ENCODE results near the gene DYSF.

DYSF gene

GRCh38 chr2:71502941-71503738 lies 49.8 kb downstream of the DYSF start:
- no peak for DNase-seq (ENCODE audit: low read depth in 2 of 2)

DNA sequence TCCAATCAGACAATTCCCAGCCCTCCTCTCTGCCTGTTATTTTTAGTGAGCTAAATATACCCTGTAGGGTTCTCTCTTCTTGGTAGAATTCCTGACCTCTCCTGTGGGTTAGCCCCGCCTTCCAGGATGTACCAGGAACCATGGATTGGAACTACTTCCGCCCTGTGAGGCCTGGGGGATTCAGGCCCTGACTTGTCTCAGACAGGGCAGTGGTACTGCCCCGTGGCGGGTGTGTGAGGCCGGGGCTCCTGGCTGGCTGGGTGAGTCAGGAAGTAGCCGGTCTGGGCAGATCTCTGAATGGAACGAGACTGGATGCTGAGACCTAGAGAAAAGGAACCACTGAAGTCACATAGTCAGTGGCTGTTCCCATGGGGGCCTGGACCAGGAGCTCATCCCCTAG lies 50.5 kb downstream of the DYSF start:
- DNase-seq (ENCODE audit: low read depth in 2 of 2) = no peak

DNA sequence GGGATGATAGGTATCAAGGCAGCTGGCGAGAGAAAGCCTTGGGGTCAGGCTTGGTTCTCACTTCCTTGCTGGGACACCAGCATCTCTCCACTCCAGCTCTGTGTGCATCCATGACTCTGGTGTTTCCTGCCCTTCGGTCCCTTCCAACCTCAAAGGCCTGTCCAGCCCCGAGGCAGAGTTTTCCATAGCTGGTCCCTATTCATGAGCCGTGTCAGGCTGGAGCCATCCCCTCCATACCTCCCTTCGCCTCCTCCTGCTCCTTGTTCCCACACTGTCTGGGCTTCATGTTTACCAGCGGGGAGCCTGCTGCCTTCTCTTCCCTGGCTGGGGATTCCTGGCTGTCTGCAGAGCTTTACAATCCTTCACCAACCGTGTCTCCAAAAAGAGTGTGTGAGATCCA lies 51.2 kb downstream of the DYSF start:
- no peak for DNase-seq (ENCODE audit: low read depth in 2 of 2)

- no peak for DNase-seq (ENCODE audit: low read depth in 2 of 2)
Observed at GRCh38 chr2:71505086-71505769, 51.9 kb downstream of the DYSF start.

- DNase-seq (ENCODE audit: low read depth in 2 of 2) = no peak
Observed at GRCh38 chr2:71505770-71506140, 52.4 kb downstream of the DYSF start.

DNA sequence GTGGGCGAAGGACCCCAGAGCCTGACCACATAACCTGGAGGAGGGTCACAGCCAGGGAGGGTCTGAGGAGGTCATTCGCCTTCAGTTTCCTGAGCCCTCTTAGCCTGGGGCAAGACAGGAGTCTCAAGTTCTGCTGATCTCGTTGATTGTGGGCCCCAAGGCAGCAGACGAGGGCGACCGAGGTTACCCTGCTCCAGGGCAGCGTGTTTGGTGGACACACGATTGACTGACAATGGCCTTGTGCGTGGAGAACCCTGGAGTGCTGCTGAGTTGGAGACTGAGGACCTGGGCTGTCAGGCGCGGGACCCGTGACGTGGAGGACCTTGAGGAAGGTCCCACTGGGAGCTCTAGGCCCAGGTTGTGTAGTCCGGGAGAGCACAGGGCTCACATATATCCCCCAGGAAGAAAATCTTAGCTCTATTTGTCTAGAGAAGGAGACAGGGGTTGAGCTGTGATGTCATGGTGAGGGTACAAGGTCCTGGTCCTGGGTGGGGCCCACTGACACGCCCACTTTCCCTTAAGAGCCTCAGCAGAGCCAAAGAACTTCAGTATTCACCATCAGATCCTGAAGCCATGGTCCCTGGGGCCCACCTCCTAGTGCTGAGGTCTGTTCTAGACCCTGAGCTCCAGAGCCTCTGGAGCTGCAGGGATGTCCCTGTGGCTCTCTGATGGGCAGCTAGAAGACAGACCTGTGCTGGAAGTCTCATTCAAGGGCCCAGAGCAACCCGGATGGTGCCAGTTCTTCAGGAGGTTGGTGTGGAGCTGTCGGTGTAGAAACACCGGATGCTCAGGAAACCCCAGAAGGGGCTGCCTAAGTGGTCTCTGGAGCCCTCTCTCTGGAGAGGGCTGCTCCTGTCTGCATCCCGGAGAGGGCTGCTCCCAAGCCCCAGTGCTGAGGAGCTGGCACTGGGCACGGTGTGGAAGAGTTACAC lies 53.1 kb downstream of the DYSF start:
- DNase-seq (ENCODE audit: low read depth in 2 of 2) = no peak

- DNase-seq (ENCODE audit: low read depth in 2 of 2) = no peak
Observed at GRCh38 chr2:71507476-71507875, 54.1 kb downstream of the DYSF start.

DNA sequence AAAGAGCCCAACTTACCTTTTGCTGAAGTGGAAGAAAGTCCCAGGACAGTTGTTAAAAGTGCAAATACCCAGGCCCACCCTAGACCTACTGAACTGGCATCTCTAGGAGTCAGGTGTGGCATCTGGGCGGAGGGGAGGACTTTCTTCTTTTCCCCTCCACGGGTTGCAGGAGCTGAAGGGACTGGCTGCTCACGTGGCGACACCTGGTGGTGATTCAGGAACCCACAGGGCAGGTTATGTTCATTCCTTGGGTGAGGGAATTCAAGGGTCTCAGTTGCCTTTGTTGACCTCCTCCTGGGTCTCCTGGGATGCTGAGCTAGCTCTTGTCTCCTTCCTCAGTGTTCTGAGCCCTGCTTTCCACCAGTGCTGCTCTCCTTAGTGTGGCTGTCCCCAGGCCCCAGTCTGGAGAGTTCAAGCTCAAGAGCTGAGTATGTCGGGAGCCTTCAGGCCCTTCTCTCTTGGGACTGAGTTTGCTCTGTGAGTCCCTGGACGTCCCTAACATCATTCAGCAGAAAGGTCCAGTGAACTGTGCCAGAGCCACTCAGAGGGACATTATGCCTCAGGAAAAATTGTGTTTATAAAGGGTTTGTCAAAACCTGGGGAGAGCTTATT lies 56.9 kb downstream of the DYSF start:
- DNase-seq (ENCODE audit: low read depth in 2 of 2) = no peak

- no peak for DNase-seq (ENCODE audit: low read depth in 2 of 2)
Observed at GRCh38 chr2:71510938-71511337, 57.6 kb downstream of the DYSF start.

DNA sequence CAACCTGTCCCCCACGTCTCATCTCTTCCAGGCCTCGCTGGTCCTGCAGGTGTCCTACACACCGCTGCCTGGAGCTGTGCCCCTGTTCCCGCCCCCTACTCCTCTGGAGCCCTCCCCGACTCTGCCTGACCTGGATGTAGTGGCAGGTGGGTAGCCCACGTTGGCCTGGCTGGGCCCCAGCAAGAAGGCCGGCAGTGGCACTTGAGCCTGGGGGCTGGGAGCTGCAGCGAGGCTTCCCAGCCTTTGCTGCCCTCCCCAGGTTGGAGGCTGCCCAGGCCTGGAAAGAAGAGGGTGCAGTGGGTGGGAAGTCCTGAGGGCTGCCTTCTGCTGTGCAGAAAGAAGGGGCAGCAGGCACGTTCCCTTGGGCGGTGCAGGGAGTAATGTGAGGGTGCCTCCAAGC lies 58.4 kb downstream of the DYSF start:
- DNase-seq (ENCODE audit: low read depth in 2 of 2) = no peak

DNA sequence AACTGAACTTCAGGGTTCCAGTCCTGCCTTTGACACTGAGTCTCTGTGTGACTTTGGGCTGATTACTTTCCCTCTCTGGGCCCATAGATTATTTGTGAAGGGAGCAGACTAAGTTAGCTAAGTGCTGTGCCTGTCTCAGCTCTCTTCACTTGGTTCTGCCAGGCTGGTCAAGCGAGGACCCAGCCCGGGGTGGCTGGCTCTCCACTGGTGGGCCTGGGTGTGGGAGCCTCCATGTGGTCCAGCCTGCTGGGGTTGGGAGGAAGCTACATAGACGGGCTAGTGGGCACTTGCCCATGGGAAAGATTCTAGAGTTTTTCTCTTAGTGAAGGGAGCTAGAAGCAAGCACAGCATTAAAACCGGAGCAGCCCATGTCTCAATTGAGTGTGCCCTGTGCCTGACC lies 59.0 kb downstream of the DYSF start:
- DNase-seq (ENCODE audit: low read depth in 2 of 2) = no peak

DNA sequence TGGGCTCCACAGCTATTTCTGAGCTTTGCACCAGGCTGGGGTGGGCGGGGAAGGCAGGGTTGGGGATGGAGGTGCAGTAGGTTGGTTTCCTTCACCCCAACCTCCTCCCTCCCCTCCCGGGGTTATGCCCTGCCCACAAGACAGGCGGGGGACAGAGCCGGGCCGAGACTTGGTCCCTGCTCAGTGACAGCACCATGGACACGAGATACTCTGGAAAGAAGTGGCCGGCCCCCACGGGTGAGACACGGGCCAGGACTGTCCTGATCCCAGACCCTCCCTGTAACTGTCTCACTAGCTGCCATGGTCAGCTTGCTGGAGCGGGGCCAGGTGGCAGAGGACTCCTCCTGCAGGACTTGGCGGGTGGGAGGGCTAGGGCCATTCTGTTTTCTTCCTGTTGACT lies 59.7 kb downstream of the DYSF start:
- DNase-seq (ENCODE audit: low read depth in 2 of 2) = no peak

GRCh38 chr2:71513721-71514120 lies 60.4 kb downstream of the DYSF start:
- no peak for DNase-seq (ENCODE audit: low read depth in 2 of 2)

DNA sequence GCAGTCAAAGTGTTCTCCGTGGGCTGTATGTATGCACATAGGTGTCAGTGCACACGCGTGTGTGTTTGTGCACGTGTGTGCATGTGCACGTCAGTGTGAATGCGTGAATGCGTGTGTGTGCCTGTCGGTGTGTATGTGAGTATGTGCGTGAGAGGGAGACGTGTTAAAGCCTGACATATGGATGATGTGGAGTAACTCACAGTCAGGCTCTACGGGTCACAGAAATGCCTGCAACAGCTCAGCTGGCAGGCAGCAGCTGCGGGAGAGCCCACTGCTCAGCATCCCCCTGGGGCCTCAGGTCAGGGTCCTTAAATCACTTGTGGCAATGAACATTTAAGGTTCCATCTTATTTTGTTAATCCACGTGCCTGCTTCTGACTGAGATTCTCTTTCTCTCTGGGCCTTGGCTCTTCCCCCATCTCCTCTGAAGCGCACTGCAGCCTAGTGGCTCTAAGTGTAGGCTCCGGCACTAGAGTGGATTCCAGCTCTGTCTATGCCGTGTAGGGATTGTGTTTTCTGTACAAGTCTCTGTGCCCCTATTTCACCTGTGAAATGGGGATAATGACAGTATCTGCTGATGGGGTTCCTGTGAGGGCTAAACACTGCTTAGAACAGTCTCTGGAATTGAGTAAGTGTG lies 63.0 kb downstream of the DYSF start:
- DNase-seq (ENCODE audit: low read depth in 2 of 2) = no peak

DNA sequence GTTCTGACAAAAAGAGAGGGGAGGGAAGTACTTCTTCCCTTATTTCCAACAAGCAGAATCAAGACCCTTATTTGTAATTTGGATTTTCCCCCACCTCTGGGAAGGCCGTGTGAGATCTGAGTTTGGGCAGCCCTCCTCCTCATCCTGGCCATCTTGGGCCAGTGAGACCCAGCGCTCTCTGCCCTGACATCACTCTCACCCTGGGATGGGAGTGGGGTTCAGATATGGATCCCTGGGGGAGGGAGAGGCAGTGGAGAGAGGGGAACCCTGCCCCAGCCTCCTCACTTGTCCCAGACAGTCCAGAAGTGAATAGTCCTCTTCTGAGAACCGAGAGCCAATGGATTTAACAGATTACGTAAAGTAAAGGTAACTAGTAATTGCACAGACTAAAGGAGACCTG lies 64.5 kb downstream of the DYSF start:
- no peak for DNase-seq (ENCODE audit: low read depth in 2 of 2)

- no peak for DNase-seq (ENCODE audit: low read depth in 2 of 2)
Observed at GRCh38 chr2:71521436-71521950, 68.1 kb downstream of the DYSF start.

GRCh38 chr2:71524476-71524875 lies 71.1 kb downstream of the DYSF start:
- DNase-seq (ENCODE audit: low read depth in 2 of 2) = no peak

- DNase-seq (ENCODE audit: low read depth in 2 of 2) = no peak
Observed at GRCh38 chr2:71526141-71526540, 72.8 kb downstream of the DYSF start.

DNA sequence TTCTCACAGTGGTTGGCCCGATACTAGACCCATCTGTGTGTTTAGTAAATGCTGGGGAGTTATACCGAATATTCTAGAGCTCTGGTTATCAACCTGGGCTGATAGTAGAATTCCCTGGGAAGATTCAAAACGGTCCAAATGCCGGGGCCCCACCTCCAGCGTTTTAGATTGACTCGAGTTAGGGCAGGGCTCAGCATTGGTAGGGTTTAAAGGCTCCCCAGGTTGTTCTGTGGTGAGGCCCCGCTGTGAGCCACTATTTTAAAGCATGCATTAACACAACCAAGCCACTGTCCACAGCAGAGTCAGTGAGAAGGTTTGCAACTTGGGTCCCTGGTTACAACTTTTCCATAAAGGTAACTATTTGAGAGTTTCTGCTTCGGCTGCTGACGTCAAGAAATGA lies 73.6 kb downstream of the DYSF start:
- DNase-seq (ENCODE audit: low read depth in 2 of 2) = no peak

DNA sequence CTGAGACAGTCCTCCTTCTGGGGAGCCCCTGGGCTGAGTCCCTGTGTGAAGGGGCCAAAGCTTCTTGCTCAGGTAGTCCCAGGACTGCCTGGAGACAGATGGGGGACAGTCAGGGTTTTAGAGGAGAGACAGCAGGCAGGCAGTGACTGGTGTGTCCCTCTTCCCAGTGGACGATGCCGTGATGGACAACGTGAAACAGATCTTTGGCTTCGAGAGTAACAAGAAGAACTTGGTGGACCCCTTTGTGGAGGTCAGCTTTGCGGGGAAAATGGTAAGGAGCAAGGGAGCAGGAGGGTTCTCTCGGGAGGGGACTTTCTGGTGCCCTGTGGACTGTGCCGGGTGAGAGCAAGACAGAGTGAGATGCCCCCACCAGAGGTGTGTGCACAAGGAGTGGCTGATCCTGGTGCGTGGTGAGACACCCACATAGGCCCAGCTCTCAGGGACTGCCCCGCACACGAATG lies 74.8 kb downstream of the DYSF start:
- no peak for DNase-seq (ENCODE audit: low read depth in 2 of 2)

- no peak for DNase-seq (ENCODE audit: low read depth in 2 of 2)
Observed at GRCh38 chr2:71528749-71529148, 75.4 kb downstream of the DYSF start.

All from fibroblast of skin of left biceps (primary cell).